Measurements from ENCODE around the gene DGKB. TPM values are rescaled to one million over a fixed set of nuclear protein-coding genes. Genes with fewer than 3 reads are reported as not detected.

DGKB gene
- total and polyA plus RNA-seq, 2 of the 8 experiments (the other 6 are each of a cell fraction or from before 2014, with no cell fraction given), result 1.9 to 2.6 TPM

DNA sequence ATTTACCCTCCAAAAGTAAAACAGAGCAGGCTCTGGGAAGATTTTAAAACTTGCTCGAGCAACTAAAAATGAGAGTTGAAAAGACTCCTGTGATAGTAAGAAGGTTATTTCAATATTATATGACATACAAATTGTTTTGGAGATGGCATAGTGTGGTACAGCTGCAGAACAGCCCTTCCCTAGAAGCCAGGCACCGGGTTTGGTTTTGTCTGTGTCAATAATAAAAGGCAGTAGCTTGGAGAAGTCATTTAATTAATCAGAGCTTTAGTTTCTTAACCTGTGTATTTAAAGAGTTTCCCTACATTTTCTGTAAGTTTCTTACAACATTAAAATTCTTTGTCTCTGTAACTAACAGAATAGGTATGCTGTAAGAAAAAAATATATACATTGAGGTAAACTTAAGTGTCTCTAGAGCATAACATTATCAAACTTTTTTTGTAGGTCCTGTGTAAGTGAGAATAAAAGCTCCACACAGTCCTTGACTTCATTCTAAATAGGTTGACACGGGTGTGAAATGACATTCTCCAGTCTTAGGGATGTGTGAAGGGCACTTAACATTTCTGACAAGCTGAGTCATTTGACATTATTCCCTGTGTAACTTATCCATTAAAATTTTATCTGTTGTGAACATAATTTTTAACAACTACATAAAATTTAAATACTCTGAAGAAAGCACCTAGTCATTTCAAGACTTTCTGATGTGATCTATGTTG is 488.1 kb downstream of the DGKB start:
- Histone ChIP-seq H3K27me3 (replicated peaks in 1 of 4; ENCODE audit: control insufficient read depth in 3 of 4, extremely low read depth in 1 of 4, insufficient read depth in 3 of 4, low read length in 3 of 4) (no peaks in the 10 kb centered on the region), H3K4me2 (ENCODE audit: insufficient read depth in 1 of 2, low read depth in 2 of 2, low read length in 2 of 2) (no peak overlapping the region), H3K9ac (replicated peaks in 1 of 4; ENCODE audit: extremely low read depth in 1 of 4, low read depth in 3 of 4, low read length in 3 of 4) (no peak overlapping the region), H2BK15ac (ENCODE audit: low read length) (no peak overlapping the region), H3K14ac (ENCODE audit: insufficient read length) (no peak overlapping the region), H3K4me1 (replicated peaks in 1 of 4; ENCODE audit: control insufficient read depth in 3 of 4, insufficient read depth in 4 of 4, low read length in 3 of 4) (no peaks in the 10 kb centered on the region), H2BK12ac (ENCODE audit: low read depth, low read length) (no peak overlapping the region), H2BK5ac (ENCODE audit: low read depth, low read length) (no peak overlapping the region), H3K9me3 (ENCODE audit: insufficient read depth in 2 of 2, low read depth in 1 of 2, low read length in 1 of 2) (no peaks in the 10 kb centered on the region), H4K91ac (replicated peaks; ENCODE audit: insufficient read length, low read length) (no peak overlapping the region), H3K36me3 (ENCODE audit: control insufficient read depth in 2 of 4, insufficient read depth in 4 of 4, low read length in 3 of 4) (no peaks in the 10 kb centered on the region), H2AK5ac (ENCODE audit: low read depth, low read length) (no peak overlapping the region), H3K27ac (ENCODE audit: low read depth, low read length) (no peak overlapping the region), H3K79me1 (ENCODE audit: low read depth, low read length) (no peaks in the 10 kb centered on the region), H2BK20ac (ENCODE audit: low read length) (no peak overlapping the region), H2AFZ (ENCODE audit: low read length) (no peak overlapping the region), H4K8ac (ENCODE audit: extremely low read depth, insufficient read depth, low read length) (no peak overlapping the region), H3K23me2 (ENCODE audit: low read depth, low read length) (no peaks in the 10 kb centered on the region), H3K79me2 (ENCODE audit: control insufficient read depth in 1 of 2, insufficient read depth in 2 of 2, low read length in 2 of 2) (no peaks in the 10 kb centered on the region), H4K20me1 (replicated peaks in 1 of 2; ENCODE audit: control insufficient read depth in 1 of 2, insufficient read depth in 2 of 2, low read length in 2 of 2) (no peaks in the 10 kb centered on the region), H3K23ac (ENCODE audit: insufficient read length) (no peak overlapping the region), H3K18ac (ENCODE audit: extremely low read depth, low read length) (no peak overlapping the region), H3K56ac (replicated peaks; ENCODE audit: insufficient read length, low read depth, low read length) (no peak overlapping the region), H3K4ac (replicated peaks; ENCODE audit: insufficient read length, low read depth, low read length) (no peak overlapping the region), H2BK120ac (replicated peaks; ENCODE audit: low read depth, low read length) (no peak overlapping the region), H3K4me3 (ENCODE audit: extremely low read depth in 1 of 4, insufficient read depth in 2 of 4, low read depth in 3 of 4, low read length in 4 of 4) (no peak overlapping the region), H4K5ac (ENCODE audit: insufficient read length, low read depth, low read length) (no peak overlapping the region)
- TF ChIP-seq EZH2 (IDR thresholded peaks at IDR 0.05; ENCODE audit: low read depth, low read length, severe bottlenecking) (no peak), CHD2 (IDR thresholded peaks at IDR 0.05; ENCODE audit: low read length) (no peak), CREB1 (IDR thresholded peaks at IDR 0.05) (no peak), RAD21 (IDR thresholded peaks at IDR 0.05 in 1 of 2, conservative IDR thresholded peaks at IDR 0.05 in 1 of 2; ENCODE audit: low read depth in 2 of 2, low read length in 2 of 2) (no peak), BACH1 (IDR thresholded peaks at IDR 0.05; ENCODE audit: low read length) (no peak)
- FAIRE-seq, result no peak
- CTCF ChIA-PET (ENCODE audit: partially characterized antibody), result interaction anchor here (1.3 kb wide), 1 partner anchor 9 kb away, joined by 3 read pairs; no protein-coding TSS in a partner anchor
- DNase-seq (ENCODE audit: low read depth in 1 of 2, low spot score in 2 of 2), result no peak
- POLR2A ChIA-PET (ENCODE audit: partially characterized antibody), result no interaction called here
- 86% methylated on average over 3 of the region's 3 CpGs; no CpG with 5 or more reads in 1 of the 2 experiments for WGBS, 2 experiments (ENCODE audit: extremely low coverage in 1 of 2, insufficient coverage in 1 of 2, insufficient read length in 1 of 2, insufficient replicate concordance in 2 of 2, low coverage in 1 of 2, low lambda C conversion rate in 2 of 2, missing lambda C conversion rate in 1 of 2)

All from H1 (cell line).